Stimulated activated memory B cell treated with anti-CD40 and anti-IgM and Interleukin-4, amounts not matched to agents 10 μg/mL and 1 μg/mL and 100 μg/mL, for 72 hours (primary cell): Measurements from ENCODE around the gene ABCB11.

Experiments
- ATAC-seq: fragments of 150-1000 bp; cut with Tn5 transposase; 2 replicates; pipeline ENCODE4 v1.10.0; 2021
- H3K27ac Mint-ChIP-seq: one replicate; pipeline ENCODE4 v1.8.0; 2022; ENCODE audit warnings: mild to moderate bottlenecking, mixed read lengths
- H3K27me3 Mint-ChIP-seq: one replicate; pipeline ENCODE4 v1.8.0; 2022; ENCODE audit warnings: mixed read lengths
- H3K36me3 Mint-ChIP-seq: one replicate; pipeline ENCODE4 v1.8.0; 2022; ENCODE audit warnings: mixed read lengths
- H3K4me1 Mint-ChIP-seq: one replicate; pipeline ENCODE4 v1.8.0; 2022; ENCODE audit warnings: mixed read lengths
- H3K4me3 Mint-ChIP-seq: one replicate; pipeline ENCODE4 v1.8.0; 2022; ENCODE audit warnings: mild to moderate bottlenecking, moderate library complexity, mixed read lengths
- H3K9me3 Mint-ChIP-seq: one replicate; pipeline ENCODE4 v1.8.0; 2022; ENCODE audit warnings: mixed read lengths

Gene ABCB11

DNA sequence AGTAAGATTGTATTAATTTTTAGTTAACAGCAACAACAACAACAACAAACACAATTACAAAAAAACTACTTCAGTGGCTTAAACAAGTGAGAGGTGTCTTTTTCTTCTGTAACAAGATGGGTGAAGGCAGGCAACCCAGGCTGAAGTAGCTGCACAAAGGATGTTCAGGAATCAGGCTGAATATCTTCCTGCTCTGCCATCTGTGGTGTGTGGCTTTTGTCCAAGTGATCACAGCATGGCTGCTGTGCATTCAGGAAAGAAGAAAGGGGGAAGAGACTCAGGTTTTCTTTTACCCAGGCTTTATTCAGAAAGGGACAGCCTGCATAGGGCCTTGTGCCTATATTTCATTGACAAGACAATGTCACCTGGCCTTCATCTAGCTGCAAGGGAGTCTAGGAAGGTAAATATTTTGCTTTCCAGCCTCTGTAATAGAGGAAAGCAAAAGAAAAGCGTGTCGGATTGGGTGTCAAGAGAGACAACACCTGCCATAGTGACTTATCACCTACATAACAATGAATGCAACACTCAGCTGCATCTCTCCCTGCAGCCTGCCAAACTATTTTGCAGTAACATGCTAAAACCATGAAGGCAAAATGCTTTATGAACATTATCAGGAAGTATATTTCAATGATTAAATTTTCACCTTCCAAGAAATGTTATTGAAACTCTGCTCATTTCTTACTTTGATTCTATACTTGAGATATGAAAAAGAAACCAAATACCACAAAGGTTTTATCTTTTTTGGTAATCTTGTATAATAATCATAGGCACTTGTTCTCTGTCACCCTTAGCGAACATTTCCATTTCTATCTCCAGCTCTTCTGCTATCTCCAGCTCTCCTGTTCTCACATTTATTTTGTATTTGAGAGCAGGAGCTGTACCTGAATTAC, 115.4 kb downstream of the ABCB11 start:
- no peak overlapping the region for H3K27ac Mint-ChIP-seq
- H3K9me3 Mint-ChIP-seq = no peaks in the 10 kb centered on the region
- ATAC-seq = no peak
- H3K4me3 Mint-ChIP-seq = no peak overlapping the region
- H3K27me3 Mint-ChIP-seq = peaks cover 33% of the 10 kb centered on the region
- no peaks in the 10 kb centered on the region for H3K36me3 Mint-ChIP-seq
- H3K4me1 Mint-ChIP-seq = peaks cover 5% of the 10 kb centered on the region

- peaks cover 5% of the 10 kb centered on the region for H3K4me1 Mint-ChIP-seq
- H3K9me3 Mint-ChIP-seq = no peaks in the 10 kb centered on the region
- no peak overlapping the region for H3K27ac Mint-ChIP-seq
- H3K36me3 Mint-ChIP-seq = no peaks in the 10 kb centered on the region
- H3K27me3 Mint-ChIP-seq = peaks cover 25% of the 10 kb centered on the region
- no peak for ATAC-seq
- H3K4me3 Mint-ChIP-seq = no peak overlapping the region
Observed at GRCh38 chr2:168913495-168913894, 117.6 kb downstream of the ABCB11 start.

GRCh38 chr2:168912901-168913369, 118.2 kb downstream of the ABCB11 start:
- no peak overlapping the region for H3K27ac Mint-ChIP-seq
- no peaks in the 10 kb centered on the region for H3K36me3 Mint-ChIP-seq
- no peak overlapping the region for H3K4me3 Mint-ChIP-seq
- peaks cover 25% of the 10 kb centered on the region for H3K27me3 Mint-ChIP-seq
- no peak for ATAC-seq
- no peaks in the 10 kb centered on the region for H3K9me3 Mint-ChIP-seq
- H3K4me1 Mint-ChIP-seq = peaks cover 5% of the 10 kb centered on the region

DNA sequence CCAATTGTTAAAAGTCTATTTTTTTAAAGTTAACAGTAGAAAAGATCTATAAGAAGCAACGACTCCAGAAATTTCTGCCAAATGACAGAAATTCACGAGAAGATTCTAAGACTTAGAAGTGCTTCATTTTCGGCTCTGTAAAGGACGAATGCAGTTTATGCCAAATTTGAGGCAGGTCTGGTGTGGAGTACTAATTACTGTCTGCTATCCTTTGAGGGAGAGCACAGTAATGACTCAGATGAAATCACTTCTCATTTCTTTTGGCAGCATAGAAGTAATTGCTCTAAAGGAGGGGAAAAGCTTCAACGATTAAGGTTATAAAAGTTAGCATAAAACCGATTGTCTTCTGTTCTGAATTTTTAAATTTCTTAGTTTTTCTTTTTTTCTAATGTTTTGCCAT, 118.7 kb downstream of the ABCB11 start:
- Mint-ChIP-seq H3K27ac (no peak overlapping the region), H3K9me3 (no peaks in the 10 kb centered on the region), H3K36me3 (no peaks in the 10 kb centered on the region), H3K4me3 (no peak overlapping the region), H3K4me1 (peaks cover 5% of the 10 kb centered on the region), H3K27me3 (peaks cover 25% of the 10 kb centered on the region)
- ATAC-seq = no peak

DNA sequence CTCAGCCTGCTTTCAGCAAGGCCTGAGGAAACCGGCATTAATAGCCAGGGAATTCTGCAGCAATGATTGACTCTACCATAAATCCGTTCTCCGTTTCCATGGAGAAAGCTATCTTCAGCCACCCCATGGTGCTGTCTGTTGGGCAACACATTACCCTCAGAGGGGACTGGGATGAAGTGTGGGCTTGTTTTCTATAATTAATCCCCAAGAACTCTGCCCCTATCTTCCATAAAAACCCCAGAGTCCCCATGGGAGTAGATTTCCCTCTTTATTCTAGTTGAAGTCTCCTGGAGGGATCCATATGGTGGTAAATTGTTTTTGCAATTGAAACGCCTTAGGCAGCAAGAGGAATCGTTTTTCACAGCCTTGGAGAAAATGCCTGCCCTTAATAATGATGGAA, 120.8 kb downstream of the ABCB11 start:
- Mint-ChIP-seq H3K36me3 (no peaks in the 10 kb centered on the region), H3K9me3 (no peaks in the 10 kb centered on the region), H3K27ac (no peak overlapping the region), H3K27me3 (peaks cover 33% of the 10 kb centered on the region), H3K4me1 (peaks cover 5% of the 10 kb centered on the region), H3K4me3 (no peak overlapping the region)
- no peak for ATAC-seq

GRCh38 chr2:168907940-168908662, 123.0 kb downstream of the ABCB11 start:
- H3K27ac Mint-ChIP-seq = no peak overlapping the region
- H3K27me3 Mint-ChIP-seq = peaks cover 24% of the 10 kb centered on the region

DNA sequence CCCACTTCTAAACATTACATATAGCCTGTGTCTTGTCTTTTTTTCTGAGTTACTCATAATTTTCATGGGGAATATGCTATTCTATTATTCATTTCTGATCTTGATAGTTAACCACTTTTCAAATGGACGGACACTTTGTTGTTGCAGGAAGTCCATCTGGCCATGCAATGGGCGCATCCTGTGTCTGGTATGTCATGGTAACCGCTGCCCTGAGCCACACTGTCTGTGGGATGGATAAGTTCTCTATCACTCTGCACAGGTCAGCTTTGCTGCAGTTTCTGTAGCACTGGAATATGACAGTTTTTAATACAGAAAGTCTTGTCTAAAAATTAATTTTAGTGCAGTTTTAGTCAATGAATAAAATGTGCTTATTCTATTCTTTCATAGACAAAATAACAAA, 126.8 kb downstream of the ABCB11 start:
- no peaks in the 10 kb centered on the region for H3K36me3 Mint-ChIP-seq
- H3K27me3 Mint-ChIP-seq = peaks cover 9% of the 10 kb centered on the region
- H3K4me3 Mint-ChIP-seq = no peak overlapping the region
- H3K4me1 Mint-ChIP-seq = no peaks in the 10 kb centered on the region
- no peak overlapping the region for H3K27ac Mint-ChIP-seq
- no peak for ATAC-seq
- H3K9me3 Mint-ChIP-seq = no peaks in the 10 kb centered on the region

More at GRCh38 chr2:168907940-168908662, 123.0 kb downstream of the ABCB11 start:
- no peak for ATAC-seq
- Mint-ChIP-seq H3K36me3 (no peaks in the 10 kb centered on the region), H3K4me1 (peaks cover 5% of the 10 kb centered on the region), H3K4me3 (no peak overlapping the region), H3K9me3 (no peaks in the 10 kb centered on the region)

DNA sequence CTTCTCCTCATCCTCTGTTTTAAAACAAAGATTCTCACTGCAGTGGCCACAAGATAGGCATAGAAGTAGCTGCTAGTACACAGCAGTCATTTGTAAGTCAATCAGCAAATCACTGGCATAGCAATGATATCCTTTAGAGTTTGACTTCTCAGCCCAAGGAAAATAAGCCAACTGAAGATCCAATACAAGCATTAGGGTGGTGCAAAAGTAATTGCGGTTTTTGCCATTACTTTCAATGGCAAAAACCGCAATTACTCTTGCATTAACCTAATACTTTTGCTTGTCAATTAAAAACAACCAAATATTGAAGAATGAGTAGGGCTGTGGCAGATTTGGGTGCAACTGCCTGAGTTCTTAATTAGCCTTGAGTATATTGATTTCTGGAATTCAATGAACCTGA, 127.2 kb downstream of the ABCB11 start:
- no peaks in the 10 kb centered on the region for H3K9me3 Mint-ChIP-seq
- no peaks in the 10 kb centered on the region for H3K4me1 Mint-ChIP-seq
- H3K36me3 Mint-ChIP-seq = no peaks in the 10 kb centered on the region
- no peak for ATAC-seq
- H3K27me3 Mint-ChIP-seq = peaks cover 9% of the 10 kb centered on the region
- H3K4me3 Mint-ChIP-seq = no peak overlapping the region
- H3K27ac Mint-ChIP-seq = no peak overlapping the region

GRCh38 chr2:168901003-168901402, 130.1 kb downstream of the ABCB11 start, which contains the start of gene G6PC2:
G6PC2 (plus strand) TSS chr2:168901291; CDS start chr2:168901332, 41 bp downstream.
- no peak for ATAC-seq
- Mint-ChIP-seq H3K27me3 (peaks cover 8% of the 10 kb centered on the region), H3K9me3 (no peaks in the 10 kb centered on the region), H3K36me3 (no peaks in the 10 kb centered on the region), H3K4me3 (no peak within 1 kb of the TSS), H3K4me1 (no peaks in the 10 kb centered on the region), H3K27ac (no peak within 1 kb of the TSS)

DNA sequence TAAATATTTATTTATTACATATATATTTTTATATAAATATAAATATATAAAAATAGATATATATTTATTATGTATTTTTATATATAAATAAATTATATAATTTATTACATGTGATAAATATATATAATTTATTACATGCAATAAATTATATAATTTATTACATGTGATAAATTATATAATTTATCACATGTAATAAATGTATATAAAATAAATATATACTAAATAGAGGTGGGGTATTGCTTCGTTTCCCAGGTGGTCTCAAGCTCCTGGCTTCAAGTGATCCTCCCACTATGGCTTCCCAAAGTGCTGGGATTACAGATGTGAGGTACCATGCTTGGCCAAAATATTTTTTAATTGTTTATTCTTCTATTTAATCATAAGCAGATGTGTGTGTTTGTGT, 133.7 kb downstream of the ABCB11 start:
- Mint-ChIP-seq H3K9me3 (no peaks in the 10 kb centered on the region), H3K27me3 (no peaks in the 10 kb centered on the region), H3K4me1 (no peaks in the 10 kb centered on the region), H3K36me3 (no peaks in the 10 kb centered on the region), H3K27ac (no peak overlapping the region), H3K4me3 (no peak overlapping the region)
- ATAC-seq = no peak

DNA sequence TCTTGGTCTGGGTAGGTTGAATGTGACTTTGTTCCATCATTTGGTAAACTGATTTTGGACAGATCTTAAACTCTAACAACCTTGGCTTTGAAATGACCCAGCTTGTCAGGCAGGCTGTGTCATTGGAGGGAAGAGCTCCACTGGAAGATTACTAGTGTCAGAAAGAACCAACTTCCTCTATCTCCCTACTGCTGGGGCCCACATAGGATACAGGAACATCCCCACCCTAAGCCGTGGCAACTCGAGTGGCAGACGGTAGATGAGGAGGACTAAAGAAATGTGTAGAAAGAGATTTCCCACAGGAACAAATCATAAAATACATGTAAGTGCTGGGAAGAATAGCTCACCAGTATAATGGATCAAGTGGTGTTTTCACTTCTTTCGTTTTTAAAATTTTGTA, 134.3 kb downstream of the ABCB11 start:
- Mint-ChIP-seq H3K4me3 (no peak overlapping the region), H3K27me3 (no peaks in the 10 kb centered on the region), H3K4me1 (no peaks in the 10 kb centered on the region), H3K27ac (no peak overlapping the region), H3K9me3 (no peaks in the 10 kb centered on the region), H3K36me3 (no peaks in the 10 kb centered on the region)
- no peak for ATAC-seq

- Mint-ChIP-seq H3K36me3 (no peaks in the 10 kb centered on the region), H3K4me3 (no peak overlapping the region), H3K27ac (no peak overlapping the region), H3K4me1 (no peaks in the 10 kb centered on the region), H3K27me3 (no peaks in the 10 kb centered on the region), H3K9me3 (no peaks in the 10 kb centered on the region)
- no peak for ATAC-seq
Observed at GRCh38 chr2:168895771-168896170, 135.4 kb downstream of the ABCB11 start.

DNA sequence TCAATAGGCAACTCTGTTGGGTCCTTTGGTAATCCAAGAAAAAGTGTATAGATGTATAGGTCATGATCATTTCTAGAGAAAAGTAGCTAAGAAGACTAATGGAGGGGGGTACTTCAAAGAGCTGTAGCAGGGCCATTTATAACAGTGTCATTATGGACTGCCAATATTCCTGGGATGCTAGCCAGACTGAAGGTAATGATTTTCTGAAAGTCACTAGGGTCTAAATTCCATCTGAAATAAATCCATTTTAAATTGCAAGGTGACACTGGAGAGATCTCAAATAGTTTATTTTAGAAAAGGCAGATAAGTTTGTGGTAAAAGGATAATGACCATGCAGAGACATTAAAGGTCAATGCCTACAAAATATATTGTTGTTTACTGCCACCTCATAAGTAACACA, 136.4 kb downstream of the ABCB11 start:
- Mint-ChIP-seq H3K36me3 (no peaks in the 10 kb centered on the region), H3K4me1 (peaks cover 9% of the 10 kb centered on the region), H3K4me3 (no peak overlapping the region), H3K9me3 (no peaks in the 10 kb centered on the region), H3K27me3 (no peaks in the 10 kb centered on the region), H3K27ac (no peak overlapping the region)
- no peak for ATAC-seq

DNA sequence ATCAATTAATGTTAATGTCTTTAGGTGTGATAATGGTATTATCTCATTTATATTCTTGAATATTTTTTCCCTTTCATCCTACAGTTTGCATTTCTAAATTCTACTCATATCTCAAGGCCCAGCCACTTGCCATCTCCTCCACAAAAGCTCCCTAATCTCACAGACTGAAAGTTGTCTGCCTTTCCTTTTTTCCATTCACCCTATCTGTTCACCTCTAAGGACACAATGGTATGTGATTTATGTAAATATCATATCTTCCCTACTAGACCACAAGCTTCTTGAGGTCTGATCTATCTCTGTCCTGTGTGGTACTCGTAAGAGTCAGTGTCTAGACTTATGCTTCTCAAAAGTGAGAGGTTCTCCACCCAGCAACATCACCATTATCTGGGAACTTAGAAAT, 137.0 kb downstream of the ABCB11 start:
- Mint-ChIP-seq H3K4me1 (peaks cover 9% of the 10 kb centered on the region), H3K4me3 (no peak overlapping the region), H3K27me3 (no peaks in the 10 kb centered on the region), H3K9me3 (no peaks in the 10 kb centered on the region), H3K27ac (no peak overlapping the region), H3K36me3 (no peaks in the 10 kb centered on the region)
- ATAC-seq = no peak

- no peak for ATAC-seq
- peaks cover 9% of the 10 kb centered on the region for H3K4me1 Mint-ChIP-seq
- H3K27me3 Mint-ChIP-seq = no peaks in the 10 kb centered on the region
- H3K4me3 Mint-ChIP-seq = no peak overlapping the region
- no peaks in the 10 kb centered on the region for H3K36me3 Mint-ChIP-seq
- no peaks in the 10 kb centered on the region for H3K9me3 Mint-ChIP-seq
- no peak overlapping the region for H3K27ac Mint-ChIP-seq
Observed at GRCh38 chr2:168892327-168892726, 138.8 kb downstream of the ABCB11 start.
